HG03064 (cell line): ENCODE data around the gene TP73.
A peak's percentile ranks its signal among the peaks of the same experiment; 100 is the strongest.
"Not testable (repeated sequence)": the region's sequence is repeated elsewhere in the genome, so short reads cannot be mapped to it uniquely, and the experiment has no call there.

ENCODE experiments used
- ATAC-seq: cut with Tn5 transposase; IDR thresholded peaks from one replicate; pipeline ENCODE4 v1.9.1; 2021; ENCODE audit warnings: low read depth; ENCODE audit not compliant: unreplicated experiment

Gene TP73

DNA sequence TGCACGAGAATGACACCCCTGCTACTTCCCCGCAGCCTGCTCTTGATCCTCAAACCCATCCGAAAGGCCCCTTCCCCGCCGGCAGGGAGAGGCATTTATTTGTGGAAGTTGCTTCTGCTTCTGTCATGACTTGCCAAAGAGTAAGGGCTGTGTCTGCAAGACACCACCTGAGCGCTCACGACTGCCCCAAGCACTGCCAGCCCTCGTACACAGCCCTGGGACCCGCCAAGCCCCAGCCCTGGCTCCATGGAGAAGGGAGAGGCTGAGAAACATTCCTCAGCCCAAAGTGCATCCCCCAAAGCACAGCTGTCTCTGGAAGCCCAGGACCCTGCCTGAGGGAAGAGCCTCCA is 33.8 kb upstream of the TP73 start:
- ATAC-seq = no peak

DNA sequence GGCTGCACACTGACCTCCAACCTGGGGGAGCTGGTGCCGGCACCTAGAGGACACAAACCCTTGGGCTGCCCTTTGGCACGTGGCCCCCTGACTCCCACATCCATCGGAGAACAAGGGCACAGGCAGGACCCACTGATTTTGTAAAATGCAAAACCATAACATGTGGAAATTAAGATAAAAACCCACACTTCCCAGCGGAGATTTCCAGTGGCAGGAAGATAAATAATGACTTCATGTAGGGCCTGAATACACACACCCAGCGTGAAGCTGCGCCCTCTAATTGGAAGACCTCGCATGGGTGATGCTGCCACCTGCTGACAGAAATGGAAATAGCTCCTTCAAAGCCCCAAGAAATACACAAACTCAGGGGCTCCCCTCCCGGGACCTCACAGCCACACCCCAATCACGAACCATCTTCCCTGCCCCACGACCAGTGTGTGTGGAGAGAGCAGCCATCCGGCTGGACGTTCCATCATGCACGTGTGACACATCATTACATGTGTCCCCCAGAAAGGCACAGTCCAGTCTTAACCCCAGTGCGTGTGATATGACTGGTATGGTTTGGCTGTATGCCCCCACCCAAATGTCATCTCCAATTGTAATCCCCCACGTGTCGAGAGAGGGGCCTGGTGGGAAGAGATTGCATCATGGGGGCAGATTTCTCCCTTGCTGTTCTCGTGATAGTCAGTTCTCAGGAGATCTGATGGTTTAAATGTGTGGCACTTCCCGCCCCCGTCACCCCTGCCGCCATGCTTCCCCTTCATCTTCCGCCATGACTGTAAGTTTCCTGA is 33.2 kb upstream of the TP73 start:
- no peak for ATAC-seq

DNA sequence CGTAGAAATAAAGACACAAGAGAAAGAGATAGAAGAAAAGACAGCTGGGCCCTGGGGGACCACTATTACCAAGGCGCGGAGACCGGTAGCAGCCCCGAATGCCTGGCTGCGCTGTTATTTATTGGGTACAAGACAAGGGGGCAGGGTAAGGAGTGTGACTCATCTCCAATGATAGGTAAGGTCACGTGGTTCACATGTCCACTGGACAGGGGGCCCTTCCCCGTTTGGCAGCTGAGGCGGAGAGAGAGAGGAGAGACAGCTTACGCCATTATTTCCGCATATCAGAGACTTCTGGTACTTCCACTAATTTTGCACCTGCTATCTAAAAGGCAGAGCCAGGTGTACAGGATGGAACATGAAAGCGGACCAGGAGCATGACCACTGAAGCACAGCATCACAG is 31.6 kb upstream of the TP73 start:
- no peak for ATAC-seq

DNA sequence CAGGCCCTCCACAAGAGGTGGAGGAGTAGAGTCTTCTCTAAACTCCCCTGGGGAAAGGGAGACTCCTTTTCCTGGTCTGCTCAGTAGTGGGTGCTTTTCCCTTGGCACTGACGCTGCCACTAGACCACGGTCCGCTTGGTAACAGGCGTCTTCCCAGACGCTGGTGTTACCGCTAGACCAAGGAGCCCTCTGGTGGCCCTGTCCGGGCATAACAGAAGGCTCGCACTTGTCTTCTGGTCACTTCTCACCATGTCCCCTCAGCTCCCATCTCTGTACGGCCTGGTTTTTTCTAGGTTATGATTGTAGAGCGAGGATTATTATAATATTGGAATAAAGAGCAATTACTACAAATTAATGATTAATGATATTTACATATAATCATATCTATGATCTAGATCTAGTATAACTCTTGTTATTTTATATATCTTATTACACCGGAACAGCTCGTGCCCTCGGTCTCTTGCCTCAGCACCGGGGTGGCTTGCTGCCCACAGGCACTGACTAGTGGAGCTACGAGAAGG is 31.1 kb upstream of the TP73 start:
- not testable (repeated sequence) for ATAC-seq

DNA sequence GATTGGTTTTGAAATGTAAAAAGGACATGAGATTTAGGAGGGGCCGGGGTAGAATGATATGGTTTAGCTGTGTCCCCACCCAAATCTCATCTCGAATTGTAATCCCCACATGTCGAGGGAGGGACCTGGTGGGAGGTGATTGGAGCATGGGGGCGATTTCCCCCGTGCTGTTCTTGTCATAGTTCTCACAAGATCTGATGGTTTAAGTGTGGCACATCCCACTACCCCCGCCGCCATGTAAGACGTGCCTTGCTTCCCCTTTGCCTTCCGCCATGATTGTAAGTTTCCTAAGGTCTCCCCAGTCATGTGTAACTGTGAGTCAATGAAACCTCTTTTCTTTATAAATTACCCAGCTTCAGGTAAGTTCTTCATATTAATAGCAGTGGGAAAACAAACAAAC is 30.2 kb upstream of the TP73 start:
- ATAC-seq = not testable (repeated sequence)

DNA sequence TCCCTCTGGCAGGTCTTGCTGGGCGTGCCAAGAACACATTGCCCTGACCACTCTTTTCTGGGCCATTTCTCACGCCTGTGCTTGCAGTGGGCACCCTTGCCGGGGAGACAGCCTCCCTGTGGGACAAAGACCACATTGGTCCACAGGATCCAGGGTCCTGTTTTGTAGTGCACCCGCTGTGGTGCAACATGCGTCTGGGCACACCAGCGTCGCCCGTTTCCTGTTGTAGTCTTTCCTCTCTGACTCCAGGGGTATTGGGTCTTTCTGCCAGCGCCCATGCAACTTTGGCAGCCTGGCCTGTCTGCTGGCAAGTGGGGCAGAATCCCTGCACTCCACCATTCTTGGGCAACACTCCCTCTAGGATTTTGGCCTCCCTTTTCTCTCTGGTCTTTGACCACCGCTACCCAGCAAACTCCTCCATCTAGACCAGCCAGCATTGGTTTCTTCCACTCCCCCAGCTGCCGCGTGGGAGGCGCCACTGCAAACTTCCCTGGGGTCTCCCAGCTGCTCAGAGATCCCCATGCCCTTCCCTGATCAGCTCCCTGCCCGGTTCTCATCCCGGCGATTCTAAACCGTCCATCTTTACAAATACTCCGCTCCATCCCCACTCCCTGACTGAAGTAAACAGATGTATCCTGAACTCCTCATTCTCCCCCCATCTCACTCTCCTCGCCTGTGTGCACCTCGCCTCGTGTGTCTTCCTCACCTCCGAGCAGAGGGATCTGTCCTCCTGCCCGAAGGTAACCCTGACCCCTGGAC is 28.7 kb upstream of the TP73 start:
- ATAC-seq = no peak

DNA sequence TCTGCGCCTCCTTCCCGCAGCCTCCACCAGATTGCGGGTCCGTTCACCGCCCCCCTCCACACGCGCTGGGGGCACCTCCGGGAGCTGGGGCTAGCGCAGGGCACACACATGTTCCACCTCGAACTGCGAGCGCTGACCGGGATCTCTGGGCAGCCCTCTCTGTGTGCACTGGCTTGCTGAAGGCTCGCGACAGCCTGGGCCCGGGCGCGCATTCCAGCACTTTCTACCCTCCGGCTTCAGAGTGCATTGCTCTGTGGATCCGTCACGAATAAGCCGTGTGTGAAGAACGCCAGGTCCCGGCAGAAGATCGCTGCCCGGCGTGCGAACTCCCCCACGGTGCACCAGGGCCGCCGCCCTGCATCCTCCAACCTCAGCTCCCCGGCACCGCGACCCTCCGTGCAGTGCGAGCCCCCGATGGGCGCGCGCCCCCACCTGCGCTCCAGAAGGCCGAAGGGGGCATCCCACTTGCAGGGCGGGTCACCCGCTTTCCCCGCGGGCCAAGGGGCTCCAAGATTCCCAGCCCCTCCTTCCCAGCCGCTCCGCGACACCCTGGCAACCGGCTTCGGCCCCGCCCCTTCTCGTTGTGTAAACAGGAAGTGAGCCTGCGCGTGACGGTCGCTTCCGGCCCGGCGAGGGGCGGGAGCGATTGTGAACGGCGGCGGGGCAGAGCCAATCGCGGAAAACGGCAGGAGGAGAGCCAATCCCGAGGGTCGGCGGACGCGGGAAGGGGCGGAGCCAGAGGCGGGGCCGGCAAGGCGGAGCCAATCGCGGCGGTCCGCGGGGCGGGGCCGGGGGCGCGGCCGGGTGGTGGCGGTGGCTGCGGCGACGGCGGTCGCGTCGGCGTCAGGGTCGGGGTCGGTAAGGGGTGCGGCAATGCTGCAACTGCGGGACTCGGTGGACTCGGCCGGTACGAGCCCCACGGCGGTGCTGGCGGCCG is 27.8 kb upstream of the TP73 start, which contains the start of gene TPRG1L:
Gene TPRG1L (plus strand): TSS at position 816 of the 937 bp plus-strand sequence. CDS start 58 bp downstream, at position 874.
- ATAC-seq = peak; percentile 83

DNA sequence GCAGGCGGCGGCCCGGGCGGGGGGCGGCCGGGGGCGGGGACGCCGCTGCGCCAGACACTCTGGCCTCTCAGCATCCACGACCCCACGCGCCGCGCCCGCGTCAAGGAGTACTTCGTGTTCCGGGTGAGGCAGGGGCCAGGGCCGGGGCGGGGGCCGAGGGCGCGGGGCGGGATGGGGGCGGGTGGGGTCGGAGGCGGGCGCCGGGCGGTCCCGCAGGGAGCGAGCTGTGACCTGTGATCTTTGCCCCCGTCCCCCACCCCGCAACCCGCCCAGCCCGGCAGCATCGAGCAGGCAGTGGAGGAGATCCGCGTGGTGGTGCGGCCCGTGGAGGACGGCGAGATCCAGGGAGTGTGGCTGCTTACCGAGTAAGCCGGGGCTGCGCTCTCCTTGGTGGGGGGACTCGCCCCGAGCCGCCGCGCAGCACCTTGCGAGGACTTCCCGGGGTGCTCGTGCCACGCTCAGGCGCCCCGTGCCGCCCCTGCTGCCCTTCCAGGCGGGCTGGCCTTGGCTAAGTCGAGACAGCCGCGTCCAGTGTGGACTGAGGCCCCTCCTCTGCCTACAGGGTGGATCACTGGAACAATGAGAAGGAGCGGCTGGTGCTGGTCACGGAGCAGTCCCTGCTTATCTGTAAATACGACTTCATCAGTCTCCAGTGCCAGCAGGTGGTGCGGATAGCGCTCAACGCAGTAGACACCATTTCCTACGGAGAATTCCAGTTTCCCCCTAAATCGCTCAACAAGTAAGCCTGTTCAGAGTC is 27.0 kb upstream of the TP73 start:
- ATAC-seq = peak; percentile 17

DNA sequence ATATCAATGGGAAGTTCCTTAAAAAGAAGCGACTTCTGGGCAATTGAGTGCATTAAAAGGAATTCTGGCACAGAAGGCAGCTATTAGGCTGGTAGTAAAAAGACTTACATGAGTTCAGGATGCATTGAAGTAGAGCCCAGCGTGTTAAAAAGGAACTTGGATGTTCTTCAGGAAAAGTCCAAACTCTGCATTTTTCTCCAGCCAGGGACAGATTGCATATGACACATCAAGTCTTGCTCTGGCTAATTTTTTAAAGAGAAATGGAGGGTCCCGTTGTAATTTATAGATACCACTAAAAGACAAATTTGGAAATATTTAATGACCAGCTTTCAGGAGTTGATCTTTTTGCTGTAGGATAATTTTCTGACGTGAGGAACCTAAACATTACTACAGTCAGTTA is 26.3 kb upstream of the TP73 start:
- ATAC-seq = no peak

DNA sequence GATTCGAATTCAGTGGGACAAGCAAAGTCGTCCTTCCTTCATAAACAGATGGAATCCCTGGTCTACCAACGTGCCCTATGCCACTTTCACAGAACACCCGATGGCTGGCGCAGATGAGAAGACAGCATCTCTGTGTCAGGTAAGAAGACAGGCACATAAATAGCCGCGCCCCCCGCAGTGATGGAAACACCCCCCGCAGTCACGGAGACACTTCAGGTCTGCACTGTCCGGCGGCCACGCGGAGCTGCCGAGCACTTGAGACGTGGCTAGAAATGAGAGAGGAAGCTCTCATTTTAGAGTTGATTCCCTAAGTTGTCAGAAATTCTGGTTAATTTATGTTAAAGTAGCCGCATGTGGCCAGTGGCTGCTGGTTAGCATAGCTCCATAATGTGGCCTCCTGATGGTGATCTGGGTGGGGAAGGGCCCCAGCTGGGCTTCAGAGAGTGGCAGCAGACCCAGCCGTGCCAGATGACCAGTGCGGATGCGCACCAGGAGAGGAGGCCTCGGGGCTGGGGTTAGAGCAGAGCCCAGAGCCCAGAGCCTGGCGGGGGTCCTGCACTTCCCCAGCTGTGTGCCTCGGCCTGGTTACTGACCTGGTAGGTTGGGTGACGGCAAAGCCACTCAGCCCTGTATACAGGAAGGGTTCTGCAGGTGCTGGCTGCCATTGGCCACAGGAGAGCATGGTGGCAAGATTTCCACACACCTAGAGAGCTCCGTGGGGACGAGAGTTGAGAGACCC is 24.6 kb upstream of the TP73 start:
- no peak for ATAC-seq

DNA sequence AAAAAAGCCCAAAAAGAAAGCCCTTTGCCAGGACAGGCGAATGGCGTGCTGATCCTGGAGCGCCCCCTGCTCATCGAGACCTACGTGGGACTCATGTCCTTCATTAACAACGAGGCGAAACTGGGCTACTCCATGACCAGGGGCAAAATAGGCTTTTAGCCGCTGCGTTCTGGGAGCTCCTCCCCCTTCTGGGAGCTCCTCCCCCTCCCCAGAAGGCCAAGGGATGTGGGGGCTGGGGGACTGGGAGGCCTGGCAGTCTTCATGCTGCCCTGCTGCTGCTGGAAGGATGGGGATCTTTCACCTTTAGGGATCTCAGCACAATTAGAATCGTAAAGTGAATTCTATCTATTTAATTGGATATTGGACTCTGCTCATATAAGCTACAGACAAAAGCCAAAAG is 23.9 kb upstream of the TP73 start:
- no peak for ATAC-seq

DNA sequence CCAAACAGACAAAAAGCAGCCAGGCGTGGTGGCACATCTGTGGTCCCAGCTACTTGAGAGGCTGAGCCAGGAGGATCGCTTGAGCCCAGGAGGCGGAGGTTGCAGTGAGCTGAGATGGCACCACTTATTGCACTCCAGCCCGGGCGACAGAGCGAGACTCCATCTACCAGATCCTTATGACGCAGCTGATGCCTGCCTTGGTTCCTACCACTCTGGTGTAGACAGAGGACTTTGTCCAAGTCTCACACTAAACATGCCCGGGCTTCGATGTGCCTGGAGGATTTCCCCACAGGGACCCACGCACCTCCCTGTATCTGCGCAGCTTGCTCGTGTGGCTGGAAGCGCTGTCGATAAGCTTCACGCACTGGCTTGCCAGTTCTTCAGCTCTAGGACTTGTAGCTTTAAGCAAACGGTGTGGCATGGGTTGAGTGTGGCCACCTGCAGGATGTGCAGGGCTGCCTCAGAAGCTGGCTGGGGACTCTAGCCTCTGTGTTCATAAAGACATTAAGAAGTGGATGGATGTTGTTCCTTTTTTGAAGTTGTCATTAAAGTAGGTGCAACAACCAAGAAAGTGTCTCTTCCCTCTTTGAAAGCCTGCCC is 22.7 kb upstream of the TP73 start:
- no peak for ATAC-seq

DNA sequence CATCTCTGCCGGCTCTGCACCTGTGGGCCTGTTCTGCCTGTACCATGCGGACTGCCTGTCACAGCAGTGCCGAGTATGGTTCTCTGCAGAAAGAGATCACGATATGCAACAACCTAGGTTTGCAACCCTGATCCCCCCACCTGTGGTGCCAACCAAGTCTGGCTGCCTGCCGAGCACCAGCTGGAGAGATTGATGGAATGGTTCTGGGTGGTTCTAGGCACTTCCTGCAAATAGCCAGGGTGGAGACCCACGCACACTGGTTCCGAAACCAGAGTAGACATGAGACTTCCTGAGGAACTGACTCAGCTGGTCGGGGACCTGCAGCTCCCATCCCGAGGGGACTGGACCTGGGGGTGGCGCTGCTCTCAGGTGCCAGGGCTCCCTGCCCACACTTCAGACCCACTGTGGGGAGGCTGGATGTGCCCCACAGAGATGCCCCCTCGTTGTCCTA is 22.1 kb upstream of the TP73 start:
- no peak for ATAC-seq

DNA sequence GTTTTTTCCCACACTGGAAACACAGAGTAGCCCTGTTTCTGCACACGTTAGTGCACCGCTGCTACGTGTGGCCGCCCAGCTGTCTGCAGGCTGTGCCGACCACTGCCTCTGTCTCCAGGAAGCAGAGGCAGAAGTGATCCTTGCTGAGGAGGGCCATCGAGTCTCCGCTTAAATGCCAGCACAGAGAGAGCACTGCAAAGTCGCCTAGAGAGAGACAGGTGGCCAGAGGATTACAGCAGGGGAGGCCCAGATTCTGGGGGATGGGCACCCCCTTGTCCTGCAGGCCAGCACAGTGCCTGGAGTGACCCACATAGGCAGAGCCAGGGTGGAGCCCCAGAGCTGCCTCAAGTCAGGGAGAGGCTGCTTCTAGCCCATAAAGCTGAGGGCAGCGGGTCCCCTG is 21.4 kb upstream of the TP73 start:
- ATAC-seq = no peak

DNA sequence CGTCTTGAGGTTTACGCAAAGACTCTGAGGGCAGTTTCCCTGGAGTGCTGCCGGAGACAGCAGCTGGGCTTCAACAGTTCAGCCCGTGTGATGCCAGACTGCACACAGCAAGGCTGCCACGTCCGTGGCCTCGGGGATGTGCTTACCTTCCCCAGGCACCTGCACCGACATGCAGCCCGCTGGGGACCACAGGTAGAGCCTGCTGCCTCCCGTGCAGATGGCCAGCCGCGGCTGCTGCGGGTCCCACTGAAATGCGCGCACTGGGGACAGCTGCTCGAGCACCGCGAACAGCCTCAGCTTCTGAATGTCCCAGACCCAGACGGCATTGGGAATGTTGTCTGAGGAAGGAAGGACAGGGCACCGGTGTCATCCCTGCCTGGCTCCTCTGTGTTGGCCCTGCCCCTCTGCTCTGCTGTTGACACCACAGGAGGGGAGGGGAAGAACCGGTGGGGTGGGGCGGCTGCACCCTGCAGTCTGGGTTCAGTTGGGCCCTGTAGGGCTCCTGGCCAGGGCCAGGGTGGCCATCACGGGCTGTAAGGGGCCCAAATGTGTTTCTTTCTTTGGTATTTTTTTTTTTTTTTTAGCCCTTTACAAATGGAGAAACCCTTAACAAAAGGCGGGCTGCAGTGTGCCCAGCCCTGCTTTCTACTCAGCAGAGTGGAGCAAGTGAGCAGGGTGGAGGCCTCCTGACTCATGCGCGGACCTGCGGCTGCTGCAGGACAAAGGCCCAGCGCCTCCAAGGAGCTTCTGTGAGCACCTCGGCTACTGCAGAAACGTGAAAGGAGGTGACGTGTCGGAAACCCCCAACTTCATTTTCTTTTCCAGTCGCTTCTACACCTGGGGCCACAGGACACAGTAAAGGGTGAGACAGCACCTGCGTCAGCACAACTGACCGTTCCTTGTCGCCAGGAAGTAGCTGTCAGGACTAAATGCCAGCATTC is 20.7 kb upstream of the TP73 start:
- ATAC-seq = no peak

DNA sequence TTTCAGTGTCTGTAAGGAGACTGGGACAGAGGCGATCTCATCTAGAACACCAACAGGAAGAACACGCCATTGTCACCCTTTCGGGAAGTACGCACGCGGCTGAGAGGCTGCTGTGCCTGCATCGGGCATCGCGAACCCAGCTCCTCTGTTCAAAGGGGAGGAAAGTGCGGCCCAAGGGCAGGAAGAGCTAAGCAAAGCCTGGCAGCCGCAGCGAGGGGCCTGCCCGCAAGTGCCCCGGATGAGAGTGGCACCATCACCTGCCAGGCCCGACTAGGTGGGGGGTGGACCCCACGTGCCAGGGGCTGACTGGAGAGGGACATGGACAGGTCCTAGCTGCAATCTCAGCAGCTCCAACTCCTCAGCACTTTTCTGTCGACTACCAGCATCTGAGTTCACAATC is 20.0 kb upstream of the TP73 start:
- no peak for ATAC-seq

DNA sequence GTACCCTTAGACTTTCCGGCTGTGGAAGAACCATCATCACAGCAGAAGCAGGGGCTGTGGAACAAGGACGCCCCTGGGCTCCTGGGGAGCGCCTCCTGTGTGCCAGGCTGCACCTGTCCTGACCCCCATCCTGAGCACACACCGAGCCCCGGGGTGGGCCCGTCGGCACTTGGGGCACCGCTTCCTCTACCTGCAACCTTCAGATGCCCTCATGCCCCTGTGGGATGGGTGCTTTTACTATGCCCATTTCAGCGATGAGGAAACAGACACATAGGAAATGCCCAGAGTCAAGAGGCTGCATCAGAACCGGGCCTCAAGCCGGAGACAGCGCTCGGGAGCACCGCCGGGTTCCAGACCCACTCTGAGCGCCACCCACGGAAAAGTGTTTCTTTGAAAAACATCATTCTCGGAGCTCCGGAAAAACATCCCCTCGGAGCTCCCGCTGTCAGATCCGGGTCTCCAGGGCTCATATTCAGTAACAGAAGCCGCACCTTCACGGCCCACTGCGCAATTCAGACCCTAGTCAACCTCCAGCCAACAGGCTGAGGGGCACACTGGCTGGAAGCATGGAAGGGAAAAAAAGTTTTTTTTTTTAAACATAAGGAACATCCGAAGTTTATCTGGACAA is 19.5 kb upstream of the TP73 start:
- no peak for ATAC-seq
